ENCODE measurements around the gene KIAA1217.

- TF ChIP-seq MAX (IDR thresholded peaks at IDR 0.05) (no peak), CTCF (IDR thresholded peaks at IDR 0.05 in 2 of 3, conservative IDR thresholded peaks at IDR 0.05 in 1 of 3; ENCODE audit: borderline replicate concordance in 1 of 3, insufficient read depth in 1 of 3, low read depth in 2 of 3, low read length in 2 of 3) (no peak), POLR2A (IDR thresholded peaks at IDR 0.05; ENCODE audit: borderline replicate concordance, extremely low read depth, insufficient read depth, insufficient read length) (no peak), SIN3A (IDR thresholded peaks at IDR 0.05; ENCODE audit: low read depth) (no peak), ELF1 (IDR thresholded peaks at IDR 0.05; ENCODE audit: borderline replicate concordance, low read depth) (no peak), POLR2AphosphoS5 (IDR thresholded peaks at IDR 0.05; ENCODE audit: low read depth, low read length) (no peak), JUND (IDR thresholded peaks at IDR 0.05) (no peak), EZH2 (IDR thresholded peaks at IDR 0.05) (no peak), REST (IDR thresholded peaks at IDR 0.05; ENCODE audit: low read depth) (no peak), YY1 (IDR thresholded peaks at IDR 0.05; ENCODE audit: extremely low read depth, insufficient replicate concordance, low read depth, low read length) (no peak), TCF7L2 (IDR thresholded peaks at IDR 0.05; ENCODE audit: borderline replicate concordance, extremely low read depth, insufficient read depth, insufficient read length) (no peak), RAD21 (IDR thresholded peaks at IDR 0.05; ENCODE audit: low read depth) (no peak), SP1 (IDR thresholded peaks at IDR 0.05; ENCODE audit: low read depth) (no peak)
Measured at GRCh38 chr10:24241536-24242040, 32.6 kb downstream of the KIAA1217 start.
